ENCODE data around the gene PIM3.

The PIM3 gene

DNA sequence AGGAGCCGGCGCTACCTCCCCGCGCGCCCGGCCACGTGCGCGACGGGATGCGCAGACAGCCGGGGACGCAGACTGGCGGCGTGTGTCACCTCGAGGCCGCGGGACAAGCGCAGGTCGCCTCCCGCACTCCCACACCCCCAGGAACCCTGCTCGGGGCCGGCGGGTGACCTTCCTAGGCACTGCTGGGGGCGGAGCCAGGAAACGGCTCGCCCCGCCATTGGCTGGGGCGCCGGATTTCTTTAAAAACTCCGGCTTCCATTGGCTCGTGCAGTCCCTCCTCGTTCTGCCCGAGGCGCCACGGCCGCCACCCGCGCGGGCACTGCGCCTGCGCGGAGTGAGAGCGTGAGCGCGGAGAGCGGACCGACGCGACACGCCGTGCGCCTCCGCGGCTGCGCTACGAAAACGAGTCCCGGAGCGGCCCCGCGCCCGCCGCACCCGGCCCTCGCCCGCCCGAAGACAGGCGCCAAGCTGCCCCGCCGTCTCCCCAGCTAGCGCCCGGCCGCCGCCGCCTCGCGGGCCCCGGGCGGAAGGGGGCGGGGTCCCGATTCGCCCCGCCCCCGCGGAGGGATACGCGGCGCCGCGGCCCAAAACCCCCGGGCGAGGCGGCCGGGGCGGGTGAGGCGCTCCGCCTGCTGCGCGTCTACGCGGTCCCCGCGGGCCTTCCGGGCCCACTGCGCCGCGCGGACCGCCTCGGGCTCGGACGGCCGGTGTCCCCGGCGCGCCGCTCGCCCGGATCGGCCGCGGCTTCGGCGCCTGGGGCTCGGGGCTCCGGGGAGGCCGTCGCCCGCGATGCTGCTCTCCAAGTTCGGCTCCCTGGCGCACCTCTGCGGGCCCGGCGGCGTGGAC lies at the start of gene PIM3:
Gene PIM3 (plus strand): TSS at position 614 of the 846 bp plus-strand sequence. CDS start 176 bp downstream, at position 790.
- DNase-seq: peak; percentile 88

- no peak for DNase-seq
Observed at GRCh38 chr22:49911881-49912625, 48.5 kb upstream of the PIM3 start.

DNA sequence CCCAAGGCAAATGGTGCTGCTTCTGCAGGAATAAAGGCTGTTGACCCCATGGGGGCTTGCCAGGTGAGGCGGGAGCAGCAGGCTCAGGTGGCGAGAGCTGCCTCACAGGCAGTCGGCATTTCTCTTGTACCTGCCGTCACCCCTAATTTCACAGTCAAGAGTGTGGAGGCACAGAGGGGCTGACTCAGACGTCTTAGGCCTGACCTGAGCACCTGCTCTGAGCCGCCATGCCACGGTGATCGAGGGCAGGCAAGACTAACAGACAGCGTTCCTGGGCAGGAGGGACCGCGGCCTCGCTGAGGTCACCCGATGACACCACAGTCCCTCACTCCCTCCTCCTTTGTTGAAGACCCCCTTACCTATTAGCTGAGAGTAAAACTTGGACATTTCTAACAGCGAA lies 47.5 kb upstream of the PIM3 start:
- DNase-seq: no peak

GRCh38 chr22:49913446-49913845 lies 47.1 kb upstream of the PIM3 start:
- DNase-seq: no peak

GRCh38 chr22:49914256-49914655 lies 46.3 kb upstream of the PIM3 start:
- DNase-seq: no peak

- no peak for DNase-seq
Observed at GRCh38 chr22:49915610-49916009, 45.0 kb upstream of the PIM3 start.

DNA sequence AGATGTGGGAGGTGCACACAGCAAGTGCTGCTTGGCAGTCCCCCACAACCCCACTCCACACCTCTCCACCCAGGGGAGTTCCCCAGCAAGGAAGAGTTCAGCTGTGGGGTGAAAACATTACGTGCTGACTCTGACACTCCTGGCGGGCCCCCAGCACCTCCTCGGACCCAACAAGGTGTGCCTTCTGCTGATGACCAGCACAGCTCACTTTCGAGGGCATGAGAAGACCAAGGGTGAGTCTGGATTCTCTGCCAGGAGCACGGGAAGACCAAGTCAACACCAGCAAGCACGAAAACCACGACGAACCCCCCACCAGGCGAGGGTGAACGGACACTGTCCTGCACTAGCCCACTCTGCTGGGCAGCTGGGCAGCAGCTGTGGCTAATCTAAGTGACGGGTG lies 43.7 kb upstream of the PIM3 start:
- no peak for DNase-seq

DNA sequence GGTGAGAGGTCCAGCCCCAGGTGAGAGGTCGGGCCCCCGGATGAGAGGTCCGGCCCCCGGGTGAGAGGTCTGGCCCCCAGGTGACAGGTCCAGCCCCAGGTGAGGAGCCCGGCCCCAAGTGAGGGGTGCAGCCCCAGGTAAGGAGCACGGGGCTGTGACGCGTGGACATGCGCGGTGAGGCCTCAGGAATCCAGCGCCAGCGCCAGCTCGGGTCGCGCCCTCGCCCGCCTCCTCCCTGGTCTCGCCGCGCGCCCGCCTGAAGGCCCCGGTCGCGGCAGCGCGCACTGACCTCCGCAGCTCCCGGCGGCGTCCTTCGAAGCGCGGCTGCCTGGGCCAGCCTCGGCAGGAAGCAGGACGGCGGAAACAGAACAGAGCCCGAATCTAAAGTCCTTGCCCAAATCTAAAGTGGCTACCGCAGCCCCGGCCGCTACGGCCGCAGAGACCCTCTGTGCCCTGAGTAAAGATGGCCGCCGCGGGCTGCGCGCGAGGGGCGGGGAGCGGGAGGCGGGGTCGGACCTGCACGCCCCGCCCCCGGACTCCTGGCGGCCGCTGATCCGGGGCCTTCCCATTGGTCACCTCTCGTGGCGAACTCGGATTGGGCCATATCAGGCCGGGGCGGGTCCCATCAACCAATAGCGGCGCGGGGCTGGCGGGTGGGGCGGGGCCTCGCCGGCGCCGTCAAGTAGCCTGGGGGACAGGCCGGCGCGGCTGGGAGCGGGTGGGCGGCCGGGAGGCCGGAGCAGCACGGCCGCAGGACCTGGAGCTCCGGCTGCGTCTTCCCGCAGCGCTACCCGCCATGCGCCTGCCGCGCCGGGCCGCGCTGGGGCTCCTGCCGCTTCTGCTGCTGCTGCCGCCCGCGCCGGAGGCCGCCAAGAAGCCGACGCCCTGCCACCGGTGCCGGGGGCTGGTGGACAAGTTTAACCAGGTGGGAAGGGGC lies 42.3 kb upstream of the PIM3 start, which contains the start of the genes ALG12 and CRELD2:
Gene ALG12 (minus strand): TSS at position 465 of the 937 bp plus-strand sequence. CDS start 4,673 bp downstream, outside the sequence.
Gene CRELD2 (plus strand): TSS at position 661 of the 937 bp plus-strand sequence. CDS start 136 bp downstream, at position 797.
- DNase-seq: peak; percentile 85

DNA sequence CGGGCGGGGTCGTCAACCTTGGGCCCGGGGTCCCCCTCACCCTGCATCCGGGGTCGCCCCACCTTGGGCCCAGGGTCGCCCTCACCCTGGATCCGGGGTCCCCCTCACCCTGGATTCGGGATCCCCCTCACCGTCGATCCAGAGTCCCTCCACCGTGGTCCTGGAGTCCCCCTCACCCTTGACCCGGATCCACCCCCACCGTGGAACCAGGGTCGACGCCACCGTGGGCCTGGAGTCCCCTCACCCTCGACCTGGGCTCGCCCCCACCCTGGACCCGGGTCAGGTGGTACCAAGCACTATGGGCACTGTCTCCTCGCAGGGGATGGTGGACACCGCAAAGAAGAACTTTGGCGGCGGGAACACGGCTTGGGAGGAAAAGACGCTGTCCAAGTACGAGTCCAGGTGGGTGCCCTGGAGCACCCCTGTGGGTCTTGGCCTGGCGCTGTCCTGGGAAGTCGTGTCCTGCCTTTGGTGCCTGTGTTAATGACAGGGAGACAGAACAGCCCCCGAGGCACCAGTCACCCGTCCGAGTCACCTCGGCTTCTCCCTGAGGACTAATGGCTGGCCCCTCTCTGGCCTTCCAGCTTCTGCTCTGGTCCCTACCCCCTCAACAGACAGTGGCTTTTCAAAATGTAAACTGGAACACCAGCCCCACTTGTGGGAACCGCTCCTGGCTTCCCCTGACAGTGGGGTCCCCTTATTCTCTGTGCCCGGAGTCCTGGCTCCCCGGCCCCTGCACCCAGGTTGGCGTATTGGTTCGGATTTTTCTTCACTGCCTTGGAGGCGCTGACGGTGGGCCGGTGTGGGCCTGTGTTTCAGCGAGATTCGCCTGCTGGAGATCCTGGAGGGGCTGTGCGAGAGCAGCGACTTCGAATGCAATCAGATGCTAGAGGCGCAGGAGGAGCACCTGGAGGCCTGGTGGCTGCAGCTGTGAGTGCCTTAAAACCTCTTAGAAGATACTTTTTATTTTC lies 41.4 kb upstream of the PIM3 start:
- DNase-seq: no peak

DNA sequence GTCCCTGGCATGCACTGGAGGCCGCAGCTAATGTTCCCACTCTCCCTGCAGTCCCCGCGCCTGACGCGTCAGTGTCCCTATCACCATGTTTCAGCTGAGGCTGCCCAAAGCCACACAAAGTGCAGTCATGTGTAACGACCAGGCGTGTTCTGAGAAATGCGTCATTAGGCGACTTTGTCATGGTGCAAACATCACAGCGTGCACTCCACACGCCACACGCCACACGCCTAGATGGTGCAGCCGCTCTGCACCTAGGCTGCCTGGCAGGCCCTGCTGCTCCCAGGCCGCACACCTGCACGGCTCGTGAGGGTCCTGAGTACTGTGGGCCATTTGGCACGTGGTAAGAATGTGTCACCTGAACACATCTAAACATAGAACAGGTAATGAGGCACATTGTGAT lies 39.7 kb upstream of the PIM3 start:
- no peak for DNase-seq

- DNase-seq: no peak
Observed at GRCh38 chr22:49921508-49922278, 38.9 kb upstream of the PIM3 start.

DNA sequence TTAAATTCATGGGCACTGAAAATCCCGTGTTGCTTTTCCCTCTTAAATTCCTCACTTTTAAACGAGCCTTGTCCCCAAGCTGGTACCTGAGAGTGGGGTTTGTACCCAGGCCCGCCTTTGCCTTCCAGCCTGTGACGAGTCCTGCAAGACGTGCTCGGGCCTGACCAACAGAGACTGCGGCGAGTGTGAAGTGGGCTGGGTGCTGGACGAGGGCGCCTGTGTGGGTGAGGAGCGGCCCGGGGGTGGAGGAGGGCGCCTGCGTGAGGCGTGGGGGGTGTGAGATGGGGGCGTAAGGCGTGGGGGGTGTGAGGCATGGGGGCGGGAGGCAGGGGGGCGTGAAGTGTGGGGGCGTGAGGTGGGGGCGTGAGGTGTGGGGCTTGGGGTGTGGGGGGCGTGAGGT lies 38.1 kb upstream of the PIM3 start:
- DNase-seq: no peak

DNA sequence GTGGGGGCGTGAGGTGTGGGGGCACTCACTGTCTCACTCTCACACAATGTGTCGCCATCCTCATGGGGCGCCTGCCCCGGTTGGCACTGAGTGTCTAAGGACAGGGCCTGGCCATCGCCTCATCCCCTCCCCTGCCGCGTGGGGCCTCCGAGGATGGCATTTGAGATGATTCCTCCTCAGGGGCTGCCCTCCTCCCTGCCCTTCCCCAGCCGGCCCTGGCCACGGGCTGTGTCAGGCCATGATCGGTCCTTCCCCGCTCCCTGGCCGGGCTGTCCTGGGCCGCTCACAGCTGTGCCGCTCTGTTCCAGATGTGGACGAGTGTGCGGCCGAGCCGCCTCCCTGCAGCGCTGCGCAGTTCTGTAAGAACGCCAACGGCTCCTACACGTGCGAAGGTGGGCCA lies 37.6 kb upstream of the PIM3 start:
- no peak for DNase-seq

DNA sequence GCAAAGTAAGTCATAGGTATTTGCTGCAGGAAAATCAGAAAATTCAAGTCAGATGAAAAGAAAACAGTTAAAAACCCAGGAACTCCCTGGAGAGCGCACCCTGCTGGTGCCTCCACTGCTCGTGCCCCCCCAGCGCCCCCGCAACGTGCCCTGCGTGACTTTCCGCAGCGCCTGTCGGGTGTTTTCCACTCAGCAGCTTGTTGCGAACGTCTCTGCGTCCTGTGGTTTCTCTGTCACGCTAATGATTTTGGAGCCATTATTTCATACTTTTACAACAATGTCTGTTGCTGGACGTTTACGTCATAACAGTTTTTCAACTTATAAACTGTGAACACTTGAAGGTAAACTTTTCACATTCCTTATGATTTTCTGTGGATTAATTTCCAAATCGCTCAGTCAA lies 37.1 kb upstream of the PIM3 start:
- DNase-seq: no peak

DNA sequence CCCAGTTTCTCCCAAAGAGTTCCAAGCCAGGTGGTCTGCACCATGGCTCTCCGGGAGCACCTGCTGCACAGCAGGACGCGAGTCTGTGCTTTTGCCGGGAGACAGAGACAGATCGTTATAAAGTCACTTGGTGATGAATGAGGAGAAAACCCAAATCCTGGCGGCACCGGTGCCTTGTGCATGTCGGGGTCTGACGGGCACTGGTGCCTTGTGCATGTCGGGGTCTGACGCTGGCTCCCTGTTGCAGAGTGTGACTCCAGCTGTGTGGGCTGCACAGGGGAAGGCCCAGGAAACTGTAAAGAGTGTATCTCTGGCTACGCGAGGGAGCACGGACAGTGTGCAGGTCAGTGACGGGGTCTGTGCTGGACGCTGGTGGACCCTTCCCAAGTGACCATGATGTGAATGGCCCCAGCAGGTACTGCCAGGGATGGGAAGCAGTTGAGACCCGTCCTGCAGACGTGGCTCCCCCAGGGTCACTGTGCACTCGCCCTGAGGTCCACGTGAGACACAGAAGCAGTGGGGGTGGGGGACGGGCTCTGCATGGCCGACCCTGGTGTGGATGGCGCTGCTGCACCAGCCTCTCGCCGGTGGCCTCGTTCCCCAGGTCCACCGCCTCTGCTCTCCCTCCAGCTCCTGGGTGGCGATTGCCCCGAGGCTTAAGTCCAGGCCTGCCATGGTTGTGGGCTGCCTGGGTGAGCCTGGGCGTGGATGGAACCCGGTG lies 36.3 kb upstream of the PIM3 start:
- DNase-seq: no peak

DNA sequence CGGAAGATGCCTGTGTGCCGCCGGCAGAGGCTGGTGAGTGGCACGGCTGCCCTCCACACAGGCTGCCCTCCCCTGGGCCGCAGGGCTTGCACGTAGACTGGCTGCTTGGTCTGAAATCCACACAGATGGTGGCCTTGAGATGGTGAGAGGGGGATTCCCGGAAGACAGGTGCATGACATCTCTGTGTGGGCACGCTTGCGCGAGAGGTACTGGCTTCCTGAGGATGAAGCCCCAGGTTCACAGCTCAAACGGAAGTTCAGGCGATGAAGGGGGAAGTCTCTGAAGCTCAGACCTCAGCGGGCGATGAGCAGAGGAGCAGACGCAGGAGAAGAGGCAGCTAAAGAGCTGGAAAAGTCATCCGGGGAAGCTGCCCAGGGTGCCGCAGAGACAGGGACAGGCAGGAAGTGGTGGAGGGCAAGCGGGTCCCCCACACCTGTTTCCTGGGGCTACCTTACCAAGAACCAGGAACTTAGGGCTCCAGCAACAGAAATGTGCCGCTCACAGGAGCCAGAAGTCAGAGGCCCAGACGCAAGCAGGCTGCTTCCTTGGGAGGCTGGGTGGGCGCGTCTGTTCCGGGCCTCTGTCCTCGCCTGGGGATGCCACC lies 34.9 kb upstream of the PIM3 start:
- no peak for DNase-seq

GRCh38 chr22:49926916-49927315 lies 33.7 kb upstream of the PIM3 start:
- DNase-seq: no peak

GRCh38 chr22:49927483-49928184 lies 32.9 kb upstream of the PIM3 start:
- DNase-seq: no peak

DNA sequence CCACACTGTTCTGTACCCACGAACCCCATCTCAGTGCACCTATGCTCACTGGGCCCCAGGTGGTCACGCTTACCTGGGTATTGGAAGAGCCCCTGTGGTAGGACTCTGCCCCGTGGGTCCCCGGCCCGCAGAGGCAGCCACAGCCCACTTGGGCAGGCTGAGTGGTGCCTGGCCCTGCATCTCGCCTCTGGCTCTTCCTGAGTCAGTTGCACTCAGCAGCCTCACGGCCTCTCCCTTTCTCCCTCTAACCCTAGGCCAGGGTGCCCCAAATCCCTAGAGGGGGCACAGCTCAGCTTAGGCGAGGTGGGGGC lies 32.4 kb upstream of the PIM3 start:
- no peak for DNase-seq

All from NCI-H1105 (cell line).